BLaER1 (cell line): ENCODE data around the gene RPS6KA2.

Source experiments
- H3K27ac ChIP-seq: shearing (Covaris generic); formaldehyde crosslinking; 2 replicates; pipeline ENCODE4 v1.8.1; 2022
- H3K27me3 ChIP-seq: shearing (Covaris generic); formaldehyde crosslinking; 2 replicates; pipeline ENCODE4 v1.8.1; 2022
- H3K36me3 ChIP-seq: shearing (Covaris generic); formaldehyde crosslinking; 2 replicates; pipeline ENCODE4 v1.8.1; 2022
- H3K4me1 ChIP-seq: shearing (Covaris generic); formaldehyde crosslinking; 2 replicates; pipeline ENCODE4 v1.8.1; 2022
- H3K4me2 ChIP-seq: shearing (Covaris generic); formaldehyde crosslinking; 2 replicates; pipeline ENCODE4 v1.8.1; 2022
- H3K4me3 ChIP-seq: shearing (Covaris generic); formaldehyde crosslinking; 2 replicates; pipeline ENCODE4 v1.8.1; 2022
- H3K9ac ChIP-seq: shearing (Covaris generic); formaldehyde crosslinking; 2 replicates; pipeline ENCODE4 v1.8.1; 2022
- H3K9me3 ChIP-seq: shearing (Covaris generic); formaldehyde crosslinking; 2 replicates; pipeline ENCODE4 v1.8.1; 2022
- H4K20me1 ChIP-seq: shearing (Covaris generic); formaldehyde crosslinking; 2 replicates; pipeline ENCODE4 v1.8.1; 2022
- Cebpa-rat ChIP-seq: shearing (Covaris generic); IDR thresholded peaks from 2 replicates; pipeline ENCODE4 v1.8.1; 2022

RPS6KA2 gene

DNA sequence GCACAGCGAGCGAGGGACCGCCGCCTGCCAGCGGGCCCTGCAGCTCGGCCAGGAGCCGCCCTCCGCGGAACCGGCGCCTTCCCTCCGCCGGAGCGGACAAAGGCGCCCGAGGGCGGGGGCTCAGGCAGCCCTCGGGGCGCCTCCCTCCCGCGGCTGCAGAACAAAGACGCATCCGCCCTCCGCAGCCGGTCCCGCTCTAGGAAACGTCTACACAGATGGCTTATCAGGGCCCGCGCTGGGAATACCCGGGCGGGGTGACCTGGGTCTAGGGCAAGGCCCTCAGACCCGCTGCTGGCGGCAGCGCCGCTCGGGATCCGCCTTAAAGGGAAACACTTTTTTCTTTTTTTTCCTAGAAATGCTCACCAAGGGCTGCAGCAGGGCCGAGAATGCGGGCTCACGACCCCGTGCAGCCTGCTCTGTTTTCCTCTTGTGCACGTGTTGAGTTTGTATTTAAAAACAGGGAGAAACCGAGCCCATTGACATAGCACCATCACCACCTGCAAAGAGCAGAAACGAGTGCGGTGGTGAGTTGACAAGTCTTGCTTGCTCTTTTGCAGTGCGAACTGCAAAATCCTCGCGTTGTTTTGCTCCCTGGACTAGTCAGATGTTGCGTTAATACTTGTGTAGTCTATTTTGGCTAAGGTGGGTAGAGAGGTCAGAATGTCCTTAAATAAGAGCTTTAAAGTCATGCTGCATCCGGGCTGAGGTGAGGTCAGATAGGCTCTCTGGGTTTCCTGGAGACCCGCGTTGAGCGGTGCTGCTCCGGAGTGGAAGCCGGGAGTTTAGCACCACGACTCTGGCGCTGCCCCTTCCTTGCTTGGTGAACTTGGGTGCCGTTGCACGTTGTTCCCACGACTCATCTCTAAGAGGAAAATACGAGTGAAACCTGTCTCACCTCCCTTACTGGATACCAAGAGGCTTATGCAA lies 1.1 kb upstream of the RPS6KA2 start:
- Histone ChIP-seq H3K27me3 (peaks cover 24% of the 10 kb centered on the region), H3K9ac (peak overlapping the region; percentile 77), H3K4me1 (peaks cover 54% of the 10 kb centered on the region), H3K9me3 (no peaks in the 10 kb centered on the region), H3K4me3 (peak overlapping the region; percentile 67), H3K36me3 (no peaks in the 10 kb centered on the region), H3K4me2 (peak overlapping the region; percentile 94), H4K20me1 (peaks cover 16% of the 10 kb centered on the region; the same call in 1 of the 2 replicates), H3K27ac (peak overlapping the region; percentile 86)
- TF ChIP-seq Cebpa-rat: no peak

DNA sequence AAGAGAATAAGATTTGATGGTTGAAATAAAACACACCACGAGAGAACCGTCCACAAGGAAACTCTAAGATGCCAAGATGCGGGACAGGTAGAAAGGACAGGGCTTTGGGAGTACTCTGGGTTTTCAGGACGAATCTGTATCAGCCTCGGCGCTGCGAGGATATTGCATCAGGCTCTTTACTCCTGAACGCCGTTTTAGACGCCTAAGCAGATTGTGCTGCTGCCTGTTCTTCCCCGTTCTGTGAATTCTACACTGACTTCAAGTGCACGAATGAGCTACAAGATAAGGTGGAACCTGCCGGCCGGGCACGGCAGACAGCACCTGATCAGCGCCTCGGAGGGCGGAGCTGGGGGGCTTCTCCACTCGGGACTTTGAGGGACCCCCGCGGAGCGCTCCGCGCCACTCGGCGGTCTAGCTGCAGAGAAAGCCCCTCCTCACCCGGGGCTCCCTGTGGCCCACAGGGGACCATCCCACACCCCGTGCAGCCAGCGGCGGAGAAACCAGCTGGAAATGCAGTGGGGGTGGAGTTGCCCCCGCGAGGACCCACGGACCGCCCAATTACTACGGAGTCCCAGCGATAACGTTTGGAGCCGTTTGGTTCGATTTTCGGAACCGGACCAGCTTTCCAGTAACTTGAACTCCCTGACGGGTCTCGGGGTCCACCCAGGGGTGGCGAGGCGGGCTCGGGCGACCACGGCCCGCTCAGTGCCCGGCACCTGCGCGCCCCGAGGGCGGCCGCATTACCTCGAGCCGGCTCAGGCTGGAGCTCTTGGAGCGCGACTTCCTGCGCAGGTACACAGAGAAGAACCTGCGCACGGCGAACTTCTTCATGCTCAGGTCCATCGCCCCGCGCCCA lies 646 bp downstream of the RPS6KA2 start:
- TF ChIP-seq Cebpa-rat: no peak
- H3K36me3 ChIP-seq: no peaks in the 10 kb centered on the region
- peaks cover 24% of the 10 kb centered on the region for H3K27me3 ChIP-seq
- peaks cover 42% of the 10 kb centered on the region for H3K4me1 ChIP-seq
- peak overlapping the region; percentile 85 for H3K4me3 ChIP-seq
- H3K27ac ChIP-seq: peak overlapping the region; percentile 35; the same call in 1 of the 2 replicates
- H4K20me1 ChIP-seq: peaks cover 16% of the 10 kb centered on the region; the same call in 1 of the 2 replicates
- H3K9ac ChIP-seq: peak overlapping the region; percentile 74
- H3K4me2 ChIP-seq: peak overlapping the region; percentile 100
- no peaks in the 10 kb centered on the region for H3K9me3 ChIP-seq

- no peak for TF ChIP-seq Cebpa-rat
- Histone ChIP-seq H3K36me3 (no peaks in the 10 kb centered on the region), H3K27me3 (peaks cover 24% of the 10 kb centered on the region), H3K9ac (no peak overlapping the region), H3K9me3 (no peaks in the 10 kb centered on the region), H3K27ac (no peak overlapping the region), H3K4me3 (peak overlapping the region; percentile 85; the same call in 1 of the 2 replicates), H3K4me1 (peaks cover 31% of the 10 kb centered on the region), H3K4me2 (no peak overlapping the region), H4K20me1 (peaks cover 16% of the 10 kb centered on the region; the same call in 1 of the 2 replicates)
These were observed 1.7 kb downstream of the RPS6KA2 start for GRCh38 chr6:166625356-166625755.

- H3K4me1 ChIP-seq: peaks cover 26% of the 10 kb centered on the region
- no peaks in the 10 kb centered on the region for H3K36me3 ChIP-seq
- TF ChIP-seq Cebpa-rat: no peak
- peaks cover 24% of the 10 kb centered on the region for H3K27me3 ChIP-seq
- H3K4me3 ChIP-seq: no peak overlapping the region
- H3K27ac ChIP-seq: no peak overlapping the region
- no peak overlapping the region for H3K9ac ChIP-seq
- no peaks in the 10 kb centered on the region for H3K9me3 ChIP-seq
- H3K4me2 ChIP-seq: no peak overlapping the region
- peaks cover 16% of the 10 kb centered on the region; the same call in 1 of the 2 replicates for H4K20me1 ChIP-seq
These were observed 2.8 kb downstream of the RPS6KA2 start for GRCh38 chr6:166624275-166624674.

GRCh38 chr6:166623318-166623717 lies 3.7 kb downstream of the RPS6KA2 start:
- no peak for TF ChIP-seq Cebpa-rat
- H3K4me3 ChIP-seq: no peak overlapping the region
- H3K4me2 ChIP-seq: no peak overlapping the region
- peaks cover 6% of the 10 kb centered on the region; the same call in 1 of the 2 replicates for H3K36me3 ChIP-seq
- peaks cover 16% of the 10 kb centered on the region; the same call in 1 of the 2 replicates for H4K20me1 ChIP-seq
- H3K9me3 ChIP-seq: no peaks in the 10 kb centered on the region
- H3K9ac ChIP-seq: no peak overlapping the region
- H3K4me1 ChIP-seq: peaks cover 17% of the 10 kb centered on the region
- peaks cover 24% of the 10 kb centered on the region for H3K27me3 ChIP-seq
- no peak overlapping the region for H3K27ac ChIP-seq

DNA sequence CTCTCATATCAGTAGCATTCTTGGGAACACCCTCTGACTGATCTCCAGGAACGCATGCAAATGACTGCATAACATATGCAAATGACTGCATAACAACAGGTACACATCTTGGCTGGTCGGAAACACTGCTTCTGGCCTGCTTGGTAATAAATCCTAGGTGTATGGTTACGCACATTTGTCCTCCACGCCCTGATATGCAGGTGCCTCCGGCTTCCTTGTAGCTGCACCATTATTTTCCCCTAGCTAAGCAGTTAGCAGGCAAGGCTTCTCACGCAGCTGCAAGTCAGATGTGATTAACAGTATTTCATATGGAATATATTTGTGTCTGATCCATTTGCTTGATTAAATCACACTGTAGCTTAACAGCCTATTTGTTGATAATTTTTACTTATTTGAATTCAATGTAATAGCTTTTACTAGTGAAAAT lies 5.9 kb downstream of the RPS6KA2 start:
- Histone ChIP-seq H3K4me3 (no peak overlapping the region), H3K27me3 (peaks cover 15% of the 10 kb centered on the region), H3K27ac (no peak overlapping the region), H3K9ac (no peak overlapping the region), H3K9me3 (no peaks in the 10 kb centered on the region), H3K4me2 (no peak overlapping the region), H3K4me1 (peaks cover 5% of the 10 kb centered on the region), H4K20me1 (0 out of 2 replicates have a peak, but pooled peaks cover 9% of the 10 kb centered on the region), H3K36me3 (peaks cover 11% of the 10 kb centered on the region; the same call in 1 of the 2 replicates)
- TF ChIP-seq Cebpa-rat: no peak

DNA sequence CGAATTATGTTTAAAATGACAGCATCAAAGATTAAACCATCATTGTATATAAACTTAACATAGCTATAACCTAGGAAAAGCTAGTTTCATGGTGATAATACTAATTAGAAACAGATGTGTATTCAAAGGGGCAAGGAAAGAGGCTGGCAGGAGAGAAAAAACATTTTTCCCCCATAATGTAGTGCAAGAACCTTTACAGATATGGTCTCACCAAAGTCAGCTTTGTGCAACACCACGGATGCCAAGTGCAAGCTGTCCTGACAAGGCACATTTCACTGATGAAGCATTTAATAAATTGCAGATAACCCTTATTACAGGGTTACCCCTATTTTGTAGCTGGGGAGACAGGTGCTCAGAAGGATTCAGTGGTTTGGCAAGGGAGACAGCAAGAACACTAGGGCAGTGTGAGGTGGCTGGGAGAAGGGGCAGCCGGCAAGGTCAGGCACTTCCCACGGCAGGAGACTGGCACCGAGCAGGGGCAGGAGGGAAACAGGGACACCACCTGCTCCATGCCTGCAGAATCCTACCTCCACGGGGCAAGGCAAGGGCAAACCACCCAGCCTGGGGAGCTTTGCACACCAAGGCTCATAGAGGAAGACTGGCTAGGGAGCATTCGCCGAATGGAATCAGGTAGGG lies 6.5 kb downstream of the RPS6KA2 start:
- peaks cover under 1% of the 10 kb centered on the region; the same call in 1 of the 2 replicates for H3K4me1 ChIP-seq
- H3K27ac ChIP-seq: no peak overlapping the region
- H3K27me3 ChIP-seq: peaks cover 10% of the 10 kb centered on the region
- H3K4me2 ChIP-seq: no peak overlapping the region
- peaks cover 5% of the 10 kb centered on the region; the same call in 1 of the 2 replicates for H4K20me1 ChIP-seq
- no peak for TF ChIP-seq Cebpa-rat
- no peak overlapping the region for H3K9ac ChIP-seq
- no peaks in the 10 kb centered on the region for H3K9me3 ChIP-seq
- H3K36me3 ChIP-seq: peaks cover 11% of the 10 kb centered on the region; the same call in 1 of the 2 replicates
- no peak overlapping the region for H3K4me3 ChIP-seq

DNA sequence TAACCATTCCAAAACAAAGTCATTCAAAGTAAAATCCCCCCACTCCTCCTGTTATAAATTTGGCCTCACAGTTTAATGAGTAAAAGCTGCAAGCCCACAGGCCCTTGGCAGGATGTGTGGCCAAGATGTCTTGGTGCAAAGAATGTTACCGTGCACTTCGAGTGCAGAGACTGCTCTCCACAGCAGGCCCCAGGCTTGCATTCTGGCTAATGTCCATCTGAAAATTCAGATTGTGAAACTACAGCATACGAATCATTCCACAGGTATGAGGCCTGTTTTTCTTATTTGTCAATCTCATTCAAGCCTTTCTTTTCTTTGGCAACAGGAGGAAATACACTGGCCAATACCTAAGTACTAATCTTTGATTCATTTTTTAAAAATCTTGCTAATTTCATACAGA lies 7.1 kb downstream of the RPS6KA2 start:
- Histone ChIP-seq H3K36me3 (peaks cover 11% of the 10 kb centered on the region; the same call in 1 of the 2 replicates), H3K4me1 (no peaks in the 10 kb centered on the region; the same call in 1 of the 2 replicates), H4K20me1 (peaks cover 5% of the 10 kb centered on the region; the same call in 1 of the 2 replicates), H3K4me3 (no peak overlapping the region), H3K4me2 (no peak overlapping the region), H3K9ac (no peak overlapping the region), H3K9me3 (no peaks in the 10 kb centered on the region), H3K27ac (no peak overlapping the region), H3K27me3 (0 out of 2 replicates have a peak, but pooled peaks cover 4% of the 10 kb centered on the region)
- no peak for TF ChIP-seq Cebpa-rat
